ENCODE measurements around the gene FIGNL2. TPM values are rescaled to one million over a fixed set of nuclear protein-coding genes. Genes with fewer than 3 reads are reported as not detected.

FIGNL2 gene
- total and polyA plus RNA-seq, 9 of the 15 experiments (the other 6 are each of a cell fraction or from before 2014, with no cell fraction given): 0.01 TPM; not detected in 8

DNA sequence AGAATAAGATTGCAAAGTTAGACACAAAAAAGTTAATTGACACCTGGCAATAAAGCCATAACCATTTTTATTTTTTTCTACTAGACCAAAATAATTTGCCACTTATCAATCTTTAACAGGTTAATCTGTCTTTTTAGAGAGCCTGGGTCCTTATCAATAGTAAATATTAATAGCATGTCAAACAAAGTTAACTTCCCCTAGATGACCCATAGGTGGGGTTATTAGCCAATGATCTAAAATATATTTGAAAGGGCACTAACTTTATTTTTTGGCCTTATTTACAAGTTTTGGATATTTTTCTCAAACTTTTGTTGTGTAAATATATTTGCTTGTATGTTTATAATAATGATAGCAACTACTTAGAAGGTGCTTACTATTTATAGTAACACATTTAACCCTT is 43.3 kb upstream of the FIGNL2 start (continued):
- peak; percentile 29 to 60; a peak in 2 of 4 replicates for TF ChIP-seq RAD21 (CRISPR knock-in tag; conservative IDR thresholded peaks at IDR 0.05 in 1 of 2, IDR thresholded peaks at IDR 0.05 in 1 of 2)
- TF ChIP-seq PHB2 (IDR thresholded peaks at IDR 0.05; ENCODE audit: low read depth): no peak
- TF ChIP-seq, protein P1, sequence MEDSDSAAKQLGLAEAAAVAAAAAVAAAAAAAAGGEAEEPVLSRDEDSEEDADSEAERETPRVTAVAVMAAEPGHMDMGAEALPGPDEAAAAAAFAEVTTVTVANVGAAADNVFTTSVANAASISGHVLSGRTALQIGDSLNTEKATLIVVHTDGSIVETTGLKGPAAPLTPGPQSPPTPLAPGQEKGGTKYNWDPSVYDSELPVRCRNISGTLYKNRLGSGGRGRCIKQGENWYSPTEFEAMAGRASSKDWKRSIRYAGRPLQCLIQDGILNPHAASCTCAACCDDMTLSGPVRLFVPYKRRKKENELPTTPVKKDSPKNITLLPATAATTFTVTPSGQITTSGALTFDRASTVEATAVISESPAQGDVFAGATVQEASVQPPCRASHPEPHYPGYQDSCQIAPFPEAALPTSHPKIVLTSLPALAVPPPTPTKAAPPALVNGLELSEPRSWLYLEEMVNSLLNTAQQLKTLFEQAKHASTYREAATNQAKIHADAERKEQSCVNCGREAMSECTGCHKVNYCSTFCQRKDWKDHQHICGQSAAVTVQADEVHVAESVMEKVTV (CRISPR knock-in tag; IDR thresholded peaks at IDR 0.05): 0 out of 2 replicates have a peak, but pooled peaks have one; percentile 33
- TF ChIP-seq, protein P2, sequence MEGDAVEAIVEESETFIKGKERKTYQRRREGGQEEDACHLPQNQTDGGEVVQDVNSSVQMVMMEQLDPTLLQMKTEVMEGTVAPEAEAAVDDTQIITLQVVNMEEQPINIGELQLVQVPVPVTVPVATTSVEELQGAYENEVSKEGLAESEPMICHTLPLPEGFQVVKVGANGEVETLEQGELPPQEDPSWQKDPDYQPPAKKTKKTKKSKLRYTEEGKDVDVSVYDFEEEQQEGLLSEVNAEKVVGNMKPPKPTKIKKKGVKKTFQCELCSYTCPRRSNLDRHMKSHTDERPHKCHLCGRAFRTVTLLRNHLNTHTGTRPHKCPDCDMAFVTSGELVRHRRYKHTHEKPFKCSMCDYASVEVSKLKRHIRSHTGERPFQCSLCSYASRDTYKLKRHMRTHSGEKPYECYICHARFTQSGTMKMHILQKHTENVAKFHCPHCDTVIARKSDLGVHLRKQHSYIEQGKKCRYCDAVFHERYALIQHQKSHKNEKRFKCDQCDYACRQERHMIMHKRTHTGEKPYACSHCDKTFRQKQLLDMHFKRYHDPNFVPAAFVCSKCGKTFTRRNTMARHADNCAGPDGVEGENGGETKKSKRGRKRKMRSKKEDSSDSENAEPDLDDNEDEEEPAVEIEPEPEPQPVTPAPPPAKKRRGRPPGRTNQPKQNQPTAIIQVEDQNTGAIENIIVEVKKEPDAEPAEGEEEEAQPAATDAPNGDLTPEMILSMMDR (IDR thresholded peaks at IDR 0.05 in 2 of 3, conservative IDR thresholded peaks at IDR 0.05 in 1 of 3; ENCODE audit: insufficient read depth in 2 of 3, low read depth in 1 of 3, low read length in 3 of 3): peak in 2 of 3 experiments; percentile 16 to 56; a peak in 3 of 6 replicates
- TF ChIP-seq EZH2 (IDR thresholded peaks at IDR 0.05; ENCODE audit: borderline replicate concordance, low read depth, low read length): no peak
- TF ChIP-seq ZNF184 (CRISPR knock-in tag; IDR thresholded peaks at IDR 0.05): no peak
- TF ChIP-seq, protein P3, sequence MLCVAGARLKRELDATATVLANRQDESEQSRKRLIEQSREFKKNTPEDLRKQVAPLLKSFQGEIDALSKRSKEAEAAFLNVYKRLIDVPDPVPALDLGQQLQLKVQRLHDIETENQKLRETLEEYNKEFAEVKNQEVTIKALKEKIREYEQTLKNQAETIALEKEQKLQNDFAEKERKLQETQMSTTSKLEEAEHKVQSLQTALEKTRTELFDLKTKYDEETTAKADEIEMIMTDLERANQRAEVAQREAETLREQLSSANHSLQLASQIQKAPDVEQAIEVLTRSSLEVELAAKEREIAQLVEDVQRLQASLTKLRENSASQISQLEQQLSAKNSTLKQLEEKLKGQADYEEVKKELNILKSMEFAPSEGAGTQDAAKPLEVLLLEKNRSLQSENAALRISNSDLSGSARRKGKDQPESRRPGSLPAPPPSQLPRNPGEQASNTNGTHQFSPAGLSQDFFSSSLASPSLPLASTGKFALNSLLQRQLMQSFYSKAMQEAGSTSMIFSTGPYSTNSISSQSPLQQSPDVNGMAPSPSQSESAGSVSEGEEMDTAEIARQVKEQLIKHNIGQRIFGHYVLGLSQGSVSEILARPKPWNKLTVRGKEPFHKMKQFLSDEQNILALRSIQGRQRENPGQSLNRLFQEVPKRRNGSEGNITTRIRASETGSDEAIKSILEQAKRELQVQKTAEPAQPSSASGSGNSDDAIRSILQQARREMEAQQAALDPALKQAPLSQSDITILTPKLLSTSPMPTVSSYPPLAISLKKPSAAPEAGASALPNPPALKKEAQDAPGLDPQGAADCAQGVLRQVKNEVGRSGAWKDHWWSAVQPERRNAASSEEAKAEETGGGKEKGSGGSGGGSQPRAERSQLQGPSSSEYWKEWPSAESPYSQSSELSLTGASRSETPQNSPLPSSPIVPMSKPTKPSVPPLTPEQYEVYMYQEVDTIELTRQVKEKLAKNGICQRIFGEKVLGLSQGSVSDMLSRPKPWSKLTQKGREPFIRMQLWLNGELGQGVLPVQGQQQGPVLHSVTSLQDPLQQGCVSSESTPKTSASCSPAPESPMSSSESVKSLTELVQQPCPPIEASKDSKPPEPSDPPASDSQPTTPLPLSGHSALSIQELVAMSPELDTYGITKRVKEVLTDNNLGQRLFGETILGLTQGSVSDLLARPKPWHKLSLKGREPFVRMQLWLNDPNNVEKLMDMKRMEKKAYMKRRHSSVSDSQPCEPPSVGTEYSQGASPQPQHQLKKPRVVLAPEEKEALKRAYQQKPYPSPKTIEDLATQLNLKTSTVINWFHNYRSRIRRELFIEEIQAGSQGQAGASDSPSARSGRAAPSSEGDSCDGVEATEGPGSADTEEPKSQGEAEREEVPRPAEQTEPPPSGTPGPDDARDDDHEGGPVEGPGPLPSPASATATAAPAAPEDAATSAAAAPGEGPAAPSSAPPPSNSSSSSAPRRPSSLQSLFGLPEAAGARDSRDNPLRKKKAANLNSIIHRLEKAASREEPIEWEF (CRISPR knock-in tag; IDR thresholded peaks at IDR 0.05): peak; percentile 86

Data from K562 (cell line).